Effector CD8-positive, alpha-beta T cell (primary cell): Measurements from ENCODE around the gene LIN28B.
"Not testable (repeated sequence)": the region's sequence is repeated elsewhere in the genome, so short reads cannot be mapped to it uniquely, and the experiment has no call there.

Source experiments
- DNase-seq: peaks from one replicate; lab custom pipeline; 2025; lab: John Stamatoyannopoulos, UW

The LIN28B gene

GRCh38 chr6:104955927-104956730 lies 778 bp upstream of the LIN28B start:
- no peak for DNase-seq

DNA sequence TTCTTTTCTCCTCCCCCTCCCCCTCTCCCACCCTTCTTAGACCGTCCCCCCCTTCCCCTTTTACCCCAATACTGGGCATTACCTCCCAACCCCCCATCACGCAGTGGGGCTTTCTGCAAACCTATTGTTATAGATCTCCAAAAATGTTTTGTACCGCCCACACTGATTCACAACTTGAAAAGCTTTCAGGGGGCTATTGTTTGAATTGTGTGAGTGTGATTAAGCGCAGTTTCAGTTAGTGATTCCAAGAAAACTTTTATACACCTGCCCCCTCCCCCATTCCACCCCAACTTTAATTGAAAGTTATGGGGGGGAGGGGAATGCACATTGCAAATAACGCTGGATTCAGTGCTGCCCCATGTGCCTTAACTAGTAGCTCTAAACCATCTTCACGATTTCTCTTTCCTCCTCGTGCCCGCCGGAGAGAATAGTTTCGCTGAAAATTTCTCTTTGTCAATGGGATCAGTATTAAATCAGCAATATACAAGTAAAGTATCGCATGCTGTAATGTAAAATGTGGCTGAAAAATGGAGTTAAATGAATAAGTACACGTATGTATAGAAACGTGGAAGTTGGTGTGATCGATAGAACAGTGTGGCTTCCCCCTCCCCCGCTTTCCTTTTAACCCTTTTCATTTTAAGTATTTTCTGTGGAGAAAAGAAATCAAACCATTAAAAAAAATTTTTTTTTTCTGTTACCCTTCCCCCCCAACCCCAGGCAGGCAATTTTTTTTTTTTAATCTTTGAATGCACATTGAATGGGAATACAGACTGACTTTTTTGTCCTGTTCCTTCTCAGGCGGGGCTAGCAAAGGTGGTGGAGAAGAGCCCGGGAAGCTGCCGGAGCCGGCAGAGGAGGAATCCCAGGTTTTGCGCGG lies 632 bp downstream of the LIN28B start:
- DNase-seq: no peak

DNA sequence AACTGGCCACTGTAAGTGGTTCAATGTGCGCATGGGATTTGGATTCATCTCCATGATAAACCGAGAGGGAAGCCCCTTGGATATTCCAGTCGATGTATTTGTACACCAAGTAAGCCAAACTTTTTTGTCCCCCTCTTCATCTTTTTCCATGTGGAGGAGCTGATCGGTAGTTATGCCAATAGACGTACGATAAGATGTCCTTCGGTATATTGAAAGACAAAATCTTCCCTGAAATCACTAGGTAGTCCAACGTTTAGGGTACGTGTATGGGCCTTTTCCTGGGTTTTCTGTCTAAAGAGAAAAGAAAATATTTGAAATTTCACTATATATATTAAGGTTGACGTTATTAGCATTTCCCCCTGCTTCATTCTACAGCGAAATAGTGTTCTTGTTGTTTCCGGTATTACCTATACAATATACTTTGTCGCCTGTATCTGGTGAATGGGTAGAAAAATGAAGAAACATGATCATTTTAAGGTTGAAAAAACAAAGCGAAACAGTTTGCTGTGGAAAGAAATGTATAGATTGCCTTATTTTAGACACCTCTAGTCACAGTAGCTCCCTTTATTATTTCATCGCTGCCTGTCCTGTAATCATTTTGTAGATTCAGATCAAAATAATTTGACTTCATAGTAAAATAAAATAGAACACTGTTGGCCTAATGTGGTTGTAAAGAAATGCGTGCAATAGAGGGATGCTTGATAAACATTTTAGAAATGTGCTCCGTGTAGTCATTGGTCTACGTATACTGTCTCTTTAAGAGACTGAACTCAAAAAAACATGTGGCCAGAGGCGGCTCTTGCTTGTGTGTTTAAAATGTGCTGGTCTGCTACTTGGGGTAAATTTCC lies 1.5 kb downstream of the LIN28B start:
- DNase-seq: no peak

GRCh38 chr6:104959026-104959858 lies 2.3 kb downstream of the LIN28B start:
- no peak for DNase-seq

- no peak for DNase-seq
These were observed 12.2 kb downstream of the LIN28B start for GRCh38 chr6:104969108-104969507.

GRCh38 chr6:104969785-104970581 lies 13.1 kb downstream of the LIN28B start:
- DNase-seq: no peak

DNA sequence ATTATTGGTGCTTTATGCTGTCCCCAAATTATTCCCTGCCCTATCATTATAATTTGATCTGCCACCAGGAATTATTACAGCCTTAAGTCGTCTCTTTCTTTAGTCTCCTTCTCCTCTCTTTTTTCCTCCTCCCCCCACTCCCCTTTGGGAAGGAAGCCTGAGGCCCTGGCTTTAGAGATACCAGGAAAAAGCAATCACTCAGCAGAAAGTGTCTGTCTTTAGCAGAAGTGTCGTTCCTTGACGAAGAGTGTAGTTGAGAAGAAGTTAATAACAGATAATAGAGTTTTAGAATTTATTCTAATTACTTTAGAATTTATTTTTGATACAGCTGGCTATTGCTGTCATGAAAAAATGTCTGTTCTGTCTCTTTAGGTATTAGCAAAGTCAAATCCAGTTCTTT lies 16.5 kb downstream of the LIN28B start:
- no peak for DNase-seq

DNA sequence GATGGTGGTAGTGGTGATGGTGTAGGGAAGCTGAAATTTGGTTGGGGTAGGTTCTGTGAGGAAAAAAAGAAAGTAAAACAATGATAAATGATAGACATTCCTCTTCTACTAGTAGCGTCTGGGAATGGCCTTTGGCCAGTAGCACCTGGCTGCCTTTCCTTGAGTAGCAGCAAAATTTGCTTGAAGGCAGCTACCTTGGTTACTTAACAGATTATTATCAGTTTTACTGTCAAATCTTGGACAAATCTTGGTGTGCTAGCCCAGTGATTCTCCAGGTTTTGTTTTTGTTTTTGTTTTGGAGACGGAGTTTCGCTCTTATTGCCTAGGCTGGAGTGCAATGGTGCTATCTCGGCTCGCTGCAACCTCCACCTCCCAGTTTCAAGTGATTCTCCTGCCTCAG lies 26.4 kb downstream of the LIN28B start:
- no peak for DNase-seq

GRCh38 chr6:104983776-104984175 lies 26.9 kb downstream of the LIN28B start:
- no peak for DNase-seq

- DNase-seq: no peak
These were observed 27.9 kb downstream of the LIN28B start for GRCh38 chr6:104984831-104985230.

- DNase-seq: not testable (repeated sequence)
These were observed 29.0 kb downstream of the LIN28B start for GRCh38 chr6:104985875-104986274.

DNA sequence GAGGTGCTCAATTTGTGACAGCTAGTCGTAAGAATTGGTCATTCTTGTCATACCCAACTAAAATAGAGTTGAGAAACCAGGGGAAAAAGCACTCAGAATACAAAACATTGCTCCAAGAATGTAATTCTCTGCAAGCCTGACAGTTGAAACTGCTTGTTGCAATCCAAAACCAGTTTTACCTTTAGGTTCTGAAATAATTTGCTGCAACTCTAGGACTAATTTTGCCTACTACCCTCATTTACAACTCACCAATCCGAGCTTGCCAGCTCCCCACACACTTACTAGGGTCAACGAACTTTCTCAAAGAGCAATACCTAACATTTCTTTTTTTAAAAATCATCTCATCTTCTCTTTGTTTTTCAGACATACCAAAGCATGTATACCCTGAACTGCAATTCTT lies 29.7 kb downstream of the LIN28B start:
- DNase-seq: no peak

DNA sequence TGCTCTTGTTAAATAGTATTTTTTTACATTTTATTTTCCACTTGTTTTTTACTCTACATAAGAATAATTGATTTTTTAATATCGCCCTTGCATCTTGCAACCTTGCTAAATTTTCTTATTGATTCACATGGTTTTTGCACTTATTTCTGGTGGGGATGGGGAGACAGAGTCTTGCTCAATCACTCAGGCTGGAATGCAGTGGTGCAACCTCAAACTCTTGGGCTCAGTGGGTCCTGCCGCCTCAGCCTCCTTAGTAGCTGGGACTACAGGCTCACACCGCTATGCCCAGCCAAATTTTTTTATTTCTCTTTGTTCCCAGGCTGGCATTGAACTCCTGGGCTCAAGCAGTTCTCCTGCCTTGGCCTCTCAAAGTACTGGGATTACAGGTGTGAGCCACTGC lies 30.3 kb downstream of the LIN28B start:
- DNase-seq: no peak

- DNase-seq: no peak
These were observed 33.2 kb downstream of the LIN28B start for GRCh38 chr6:104990085-104990484.

- not testable (repeated sequence) for DNase-seq
These were observed 34.2 kb downstream of the LIN28B start for GRCh38 chr6:104991062-104991461.

- not testable (repeated sequence) for DNase-seq
These were observed 36.7 kb downstream of the LIN28B start for GRCh38 chr6:104993576-104993975.

DNA sequence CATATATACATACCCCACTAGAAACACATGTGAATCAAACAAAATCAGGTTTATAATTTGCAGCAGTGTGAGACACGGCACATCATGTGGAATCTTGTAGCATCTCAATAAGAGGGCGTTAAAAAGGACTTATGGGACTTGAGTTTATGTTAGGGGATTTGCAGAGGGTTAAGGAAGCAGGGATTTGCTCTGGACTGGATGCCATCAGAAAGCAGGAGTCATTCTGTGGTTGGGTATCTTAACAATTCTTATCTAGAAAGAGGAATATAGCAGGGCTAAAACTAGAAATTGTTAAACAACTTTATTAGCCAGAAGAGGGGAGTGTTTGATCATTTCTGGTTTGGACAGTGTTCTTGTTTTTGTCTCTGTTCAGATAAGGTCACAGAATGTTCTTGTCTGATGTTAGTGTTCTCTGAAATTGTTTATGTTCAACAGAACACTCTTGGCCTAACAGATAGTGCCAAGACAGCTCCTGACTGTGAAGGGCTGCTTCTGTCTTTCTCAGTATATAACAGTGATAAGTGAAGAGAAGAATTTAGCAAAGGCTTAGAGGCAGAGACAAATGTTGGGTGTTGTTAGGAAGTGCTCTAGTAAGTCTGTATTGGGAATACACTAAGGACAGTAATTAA lies 39.2 kb downstream of the LIN28B start:
- DNase-seq: no peak

DNA sequence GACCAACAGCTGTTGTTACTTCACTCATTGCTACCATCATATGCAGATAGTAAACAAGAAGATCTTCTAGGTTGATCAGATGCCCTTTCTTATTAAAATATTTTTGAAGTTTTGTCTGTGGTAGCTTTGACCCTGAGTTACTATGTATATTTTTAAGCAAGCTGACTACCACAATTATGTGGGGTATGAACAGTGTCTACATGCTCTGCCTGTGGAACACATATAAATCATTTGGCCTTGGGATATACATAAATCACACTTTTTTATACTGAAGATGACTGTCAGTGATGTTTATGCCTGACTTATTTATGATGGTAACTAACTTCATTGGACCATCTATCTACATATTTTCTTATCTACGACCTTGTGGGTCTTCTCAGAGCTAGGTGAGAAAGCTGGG lies 44.2 kb downstream of the LIN28B start:
- DNase-seq: no peak

GRCh38 chr6:105001906-105002305 lies 45.0 kb downstream of the LIN28B start:
- DNase-seq: no peak

- DNase-seq: no peak
These were observed 48.5 kb downstream of the LIN28B start for GRCh38 chr6:105005451-105005850.
